ENCODE results near the gene COX4I1.
"Not testable (repeated sequence)": the region's sequence is repeated elsewhere in the genome, so short reads cannot be mapped to it uniquely, and the experiment has no call there.

COX4I1 gene

DNA sequence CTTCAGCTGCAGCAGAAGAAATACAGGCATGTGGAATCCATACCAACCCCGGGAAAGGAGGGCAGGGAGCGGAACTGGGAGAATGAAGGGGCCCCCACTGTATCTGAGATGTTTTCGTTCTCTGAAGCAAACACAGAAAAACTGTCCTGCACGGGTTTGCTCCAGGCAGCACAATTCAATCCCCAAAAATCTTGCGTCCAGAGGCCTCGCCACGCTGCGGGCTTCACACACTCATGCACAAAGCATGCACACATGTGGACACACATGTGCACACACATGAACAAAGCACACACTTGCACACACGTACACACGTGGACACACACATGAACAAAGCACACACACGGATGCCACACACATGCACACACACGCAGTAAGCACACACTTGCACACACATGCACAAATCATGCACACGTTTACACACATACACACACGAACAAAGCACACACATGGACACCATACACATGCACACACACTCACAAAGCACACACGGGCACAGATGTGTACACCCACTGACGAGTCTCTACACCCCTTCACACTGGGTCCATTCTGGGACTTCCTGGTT lies 27.3 kb downstream of the COX4I1 start:
- no peak for DNase-seq

DNA sequence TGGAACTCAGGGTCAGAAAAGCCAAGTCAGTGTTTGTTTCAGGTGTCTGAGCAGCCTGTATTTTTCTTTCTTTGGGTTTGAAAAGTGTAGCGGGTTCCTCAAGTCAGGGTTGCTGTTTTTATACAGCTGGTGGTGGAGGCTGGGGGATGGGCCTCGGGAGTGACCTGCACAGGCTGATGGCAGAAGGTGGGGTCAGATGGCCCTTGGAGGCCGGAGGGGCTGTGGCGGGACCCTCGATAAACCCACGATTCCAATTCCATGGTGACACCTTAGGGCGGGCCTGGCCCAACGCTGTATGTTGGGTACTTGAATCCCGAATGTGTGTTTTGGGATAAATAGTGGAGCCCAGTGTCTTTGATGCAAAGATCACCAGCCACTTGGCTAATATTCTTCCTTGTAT lies 28.7 kb downstream of the COX4I1 start:
- no peak for DNase-seq

DNA sequence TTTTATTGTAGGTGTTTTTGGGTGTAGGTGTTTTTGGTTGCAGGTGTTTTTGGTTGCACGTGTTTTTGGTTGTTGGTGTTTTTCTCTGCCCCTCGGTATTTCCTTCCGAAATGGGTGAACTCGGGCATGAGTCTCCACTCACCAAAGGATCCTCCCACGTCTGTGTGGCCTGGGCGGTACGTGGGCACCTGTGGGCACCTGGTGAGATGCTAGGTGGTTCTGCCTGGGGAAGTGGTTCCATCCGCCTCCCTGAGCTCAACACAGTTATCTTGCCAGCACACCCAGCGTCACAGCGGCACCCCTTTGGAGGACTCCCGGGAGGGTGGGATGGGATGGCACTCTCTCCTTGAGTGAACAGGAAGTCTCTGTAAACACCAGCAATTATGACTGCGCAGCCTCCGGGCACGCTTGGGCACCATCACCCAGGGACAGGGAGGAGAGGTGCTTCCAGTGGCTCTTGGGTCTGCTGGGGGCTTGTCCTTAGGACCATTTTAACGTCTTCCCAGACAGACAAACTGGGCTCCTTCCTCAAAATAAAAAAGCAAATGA lies 29.8 kb downstream of the COX4I1 start:
- DNase-seq = no peak

DNA sequence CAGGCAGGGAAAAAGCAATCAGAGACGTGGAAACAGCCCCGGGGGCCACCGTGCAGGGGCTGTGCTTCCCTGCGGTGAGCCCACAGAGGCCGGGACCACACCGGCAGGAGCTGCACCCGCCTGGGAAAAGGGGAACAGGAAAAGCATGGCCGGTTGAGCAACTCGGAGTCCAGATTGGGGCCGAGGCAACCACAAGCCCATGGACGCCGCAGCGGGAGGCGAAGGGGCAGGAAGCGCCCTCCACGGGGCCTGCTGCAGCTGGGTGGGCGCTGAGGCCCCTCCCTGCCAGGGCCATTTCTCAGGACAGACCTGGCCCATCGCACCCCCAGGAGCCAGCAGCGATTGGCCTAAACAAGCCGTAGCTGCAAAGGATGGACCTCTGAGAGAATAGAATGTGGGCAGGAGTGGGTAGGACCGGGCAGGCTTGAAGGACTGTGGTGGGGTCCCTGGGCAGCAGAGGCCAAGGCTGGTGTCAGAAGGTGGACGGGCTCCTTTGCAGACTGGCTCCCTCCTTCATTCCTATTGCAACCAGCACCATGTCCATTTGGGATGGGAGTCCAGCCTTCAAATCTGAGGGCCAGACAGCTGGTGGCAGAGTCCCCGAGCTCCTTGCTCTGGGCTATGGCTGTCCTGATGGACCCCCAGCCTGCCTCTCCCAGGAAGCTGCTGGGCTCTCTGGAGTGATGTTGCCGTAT lies 30.4 kb downstream of the COX4I1 start:
- no peak for DNase-seq

DNA sequence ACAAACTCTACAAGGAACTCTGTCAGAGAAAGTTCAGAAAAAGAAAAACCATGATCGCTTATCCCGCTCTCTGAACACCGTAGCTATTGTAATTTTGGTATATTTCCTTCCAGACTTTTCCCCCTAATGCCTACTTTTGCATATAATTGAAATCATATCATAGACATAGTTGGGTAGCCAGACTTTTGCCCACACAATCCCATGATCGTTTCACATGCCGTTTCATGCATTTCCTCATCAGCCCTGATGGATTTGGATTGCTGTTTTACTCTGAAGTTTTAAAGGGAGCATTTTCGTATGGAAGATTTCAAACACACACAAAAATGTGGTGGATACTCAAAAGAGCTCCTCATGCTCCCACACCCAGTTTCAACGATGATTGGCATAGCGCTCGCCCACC lies 31.3 kb downstream of the COX4I1 start:
- no peak for DNase-seq

DNA sequence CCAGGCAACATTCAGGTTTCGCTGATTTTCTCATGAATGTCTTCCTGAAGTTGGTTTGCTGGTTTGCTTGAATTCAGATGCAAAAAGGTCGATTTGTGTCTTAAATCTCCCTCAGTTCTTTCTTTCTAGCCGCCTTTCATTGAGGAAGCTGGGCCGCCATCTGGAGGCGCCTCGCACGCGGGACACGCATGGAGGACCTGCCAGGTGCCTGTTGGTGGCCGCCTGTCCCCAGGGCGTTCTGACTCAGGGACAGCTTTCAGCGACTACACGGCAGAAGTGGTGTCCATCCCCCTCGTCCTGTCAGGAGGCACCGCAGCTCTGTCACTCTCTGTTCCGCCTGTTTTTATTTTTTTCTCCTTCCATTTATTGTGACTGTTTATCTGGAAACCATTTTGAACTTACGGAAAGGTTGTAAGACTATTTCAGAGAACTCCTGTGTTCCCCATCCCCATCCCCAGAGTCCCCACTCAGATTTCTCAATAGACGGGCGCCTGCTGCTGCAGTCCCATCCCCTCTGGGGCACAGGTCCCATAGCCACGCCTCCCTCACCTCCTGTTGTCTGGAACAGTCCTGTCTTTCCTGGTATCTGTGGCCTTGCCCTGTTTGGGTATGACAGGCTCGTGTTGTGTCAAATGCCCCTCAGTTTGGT lies 33.2 kb downstream of the COX4I1 start:
- no peak for DNase-seq

DNA sequence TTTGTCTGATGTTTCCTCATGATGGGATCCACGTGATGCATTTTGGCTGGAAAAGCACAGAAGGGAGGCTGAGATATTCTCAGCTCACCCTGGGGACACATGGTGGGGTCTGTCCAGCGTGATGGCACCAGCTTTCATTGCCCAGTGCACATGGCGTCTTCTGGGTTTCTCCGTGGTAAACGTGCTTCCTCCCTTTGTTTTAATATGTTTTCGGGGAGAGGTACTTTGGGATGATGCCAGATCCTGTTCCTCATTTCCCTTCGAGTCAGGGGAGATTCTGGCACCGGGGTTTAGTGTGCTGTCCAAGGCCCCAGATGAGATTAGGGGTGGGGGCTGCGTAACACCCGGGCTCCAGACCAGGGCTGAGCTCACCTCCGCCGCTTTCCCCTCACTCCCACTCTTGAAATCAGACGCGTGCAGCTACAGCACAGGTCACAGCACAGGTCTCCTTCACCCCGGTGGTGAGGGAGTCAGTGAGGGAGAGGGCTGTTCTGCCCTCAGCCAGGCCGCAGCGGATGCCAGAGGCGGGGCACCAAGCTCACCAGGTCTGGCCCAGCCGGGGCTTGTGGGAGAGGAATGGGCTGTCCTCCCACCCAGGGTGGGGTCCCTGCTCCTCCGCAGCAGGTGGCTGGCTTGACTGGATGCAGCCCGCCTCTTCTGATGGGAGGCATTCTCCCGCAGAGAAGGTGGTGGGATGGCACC lies 33.9 kb downstream of the COX4I1 start:
- DNase-seq = no peak

DNA sequence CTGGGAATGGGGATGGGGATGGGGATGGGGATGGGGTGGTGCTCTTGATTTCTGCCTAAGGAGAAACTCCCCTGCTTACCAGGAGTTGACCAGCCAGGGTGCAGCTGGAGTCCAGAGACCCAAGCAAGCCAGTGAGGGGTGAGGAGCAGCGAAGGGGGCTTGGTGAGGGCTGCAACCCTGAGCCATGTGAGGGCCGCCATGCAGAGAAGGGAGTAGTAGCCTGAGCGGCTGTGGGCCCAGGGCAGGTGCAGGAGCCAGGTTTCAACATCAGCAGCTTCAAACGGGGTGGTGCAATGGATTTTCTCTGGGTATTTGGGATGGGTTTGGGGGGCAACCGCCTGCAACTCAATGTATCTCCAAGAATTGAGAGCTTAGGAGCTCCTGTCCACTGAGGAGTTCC lies 35.2 kb downstream of the COX4I1 start:
- no peak for DNase-seq

DNA sequence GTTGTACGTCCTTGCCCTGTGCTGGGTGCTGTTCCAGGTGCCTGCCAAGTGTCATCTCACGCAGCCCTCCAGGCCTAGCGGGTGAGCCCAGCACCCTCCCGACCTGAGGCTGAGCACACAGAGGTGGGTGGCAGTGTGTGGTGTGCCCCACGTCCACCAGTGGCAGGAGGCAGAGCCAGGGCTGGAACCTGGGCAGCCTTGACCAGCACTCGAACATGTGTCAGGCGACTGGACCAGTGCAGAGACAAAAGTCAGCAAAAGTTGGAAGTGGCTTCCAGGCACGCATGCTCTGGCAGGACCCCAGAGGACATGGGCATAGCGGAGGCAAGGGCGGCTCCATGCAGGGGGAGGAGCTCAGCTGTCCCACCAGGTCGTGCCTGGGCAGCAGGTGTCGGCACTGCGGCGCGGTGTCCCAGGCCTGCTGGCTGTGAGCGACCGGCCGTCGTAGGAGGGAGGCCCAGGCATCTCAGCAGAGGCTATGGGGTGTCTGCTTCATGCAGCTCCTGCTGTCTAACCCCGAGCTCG lies 35.8 kb downstream of the COX4I1 start:
- DNase-seq = no peak

DNA sequence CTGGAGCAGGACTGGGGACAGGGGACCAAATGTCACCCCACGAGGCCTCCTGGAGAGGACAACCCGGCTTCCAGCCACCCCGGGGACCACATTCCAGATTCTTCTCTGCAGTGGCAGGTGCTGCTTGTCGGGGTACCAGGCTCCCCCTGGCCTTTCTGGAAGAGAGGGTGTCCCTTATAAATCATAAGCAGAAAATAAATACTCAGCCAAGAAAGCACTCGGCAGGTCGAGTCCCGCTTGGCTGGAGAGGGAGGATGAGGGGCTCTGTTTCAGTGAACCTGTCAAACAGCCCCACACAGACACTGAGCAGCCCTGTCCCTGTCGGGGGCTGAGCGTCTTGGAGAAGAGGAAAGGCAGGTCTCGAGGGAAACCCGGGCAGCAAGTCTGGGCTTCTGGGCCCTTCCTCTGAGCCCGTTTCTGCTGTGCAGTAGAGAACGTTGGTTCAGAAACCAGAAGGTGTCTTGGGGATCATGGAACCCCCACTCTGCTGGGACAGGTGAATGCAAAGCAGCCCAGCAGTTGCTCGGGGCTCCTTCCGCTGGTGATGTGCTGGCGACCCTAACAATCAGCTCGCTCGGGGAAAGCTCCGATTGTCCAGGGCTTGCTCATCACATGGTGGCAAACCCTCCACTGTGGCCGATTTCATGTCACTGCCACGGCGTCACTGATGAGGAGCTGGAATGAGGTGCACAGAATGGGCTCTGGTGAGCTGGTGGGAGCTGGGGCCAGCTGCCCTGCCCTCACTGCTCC lies 36.6 kb downstream of the COX4I1 start:
- DNase-seq = no peak

DNA sequence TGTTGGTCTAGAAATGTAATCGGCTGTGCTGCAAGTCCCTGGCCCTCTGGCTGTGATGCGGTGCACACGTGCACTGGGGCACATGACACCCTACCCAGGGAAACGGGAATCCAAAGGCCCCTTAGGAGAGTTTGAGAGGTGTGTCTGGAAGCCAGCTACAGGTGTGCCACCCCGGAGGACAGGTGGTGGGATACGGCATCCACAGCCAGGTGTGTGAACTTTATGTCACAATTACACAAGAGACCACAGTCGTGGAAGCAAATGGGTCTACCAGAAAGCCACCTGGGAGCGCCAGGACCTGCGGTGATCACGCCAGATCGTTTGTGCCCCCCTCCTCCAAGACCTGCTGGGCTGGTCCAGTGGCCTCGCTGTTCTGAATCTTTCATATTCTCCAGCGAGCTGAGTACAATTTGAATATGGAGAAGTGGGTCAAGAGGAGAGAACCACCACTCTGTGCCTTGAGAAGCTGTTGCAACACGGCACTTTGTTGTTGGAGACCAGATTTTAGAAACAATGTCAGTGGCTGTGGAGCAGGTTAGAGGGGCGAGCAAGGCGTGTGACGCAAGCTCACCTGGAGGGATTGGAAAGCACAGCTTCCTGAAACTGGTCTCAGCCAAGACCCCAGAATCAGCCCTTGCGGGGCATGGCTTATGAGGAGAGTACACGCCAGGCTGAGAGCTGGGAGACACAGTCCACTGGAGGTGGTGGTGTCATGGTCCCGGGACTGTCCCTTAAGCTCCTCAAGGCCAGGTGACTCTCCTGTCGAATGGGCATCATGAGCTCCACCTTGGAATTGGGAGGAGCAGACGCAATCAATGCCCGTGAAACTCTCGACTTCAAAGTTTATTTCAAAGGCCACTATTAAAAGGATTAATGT lies 37.4 kb downstream of the COX4I1 start:
- DNase-seq = no peak

DNA sequence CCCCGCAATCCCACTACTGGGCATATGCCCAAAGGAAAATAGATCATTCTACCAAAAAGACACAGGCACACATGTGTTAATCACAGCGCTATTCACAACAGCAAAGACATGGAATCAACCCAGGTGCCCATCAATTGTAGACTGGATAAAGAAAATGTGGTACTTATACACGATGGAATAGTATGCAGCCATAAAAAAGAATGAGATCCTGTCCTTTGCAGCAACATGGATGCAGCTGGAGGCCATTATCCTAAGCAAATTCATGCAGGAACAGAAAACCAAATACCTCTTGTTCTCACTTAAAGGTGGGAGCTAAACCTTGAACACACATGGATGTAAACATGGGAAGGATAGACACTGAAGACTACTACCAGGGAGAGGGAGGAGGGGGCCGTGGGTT lies 38.2 kb downstream of the COX4I1 start:
- DNase-seq = not testable (repeated sequence)

DNA sequence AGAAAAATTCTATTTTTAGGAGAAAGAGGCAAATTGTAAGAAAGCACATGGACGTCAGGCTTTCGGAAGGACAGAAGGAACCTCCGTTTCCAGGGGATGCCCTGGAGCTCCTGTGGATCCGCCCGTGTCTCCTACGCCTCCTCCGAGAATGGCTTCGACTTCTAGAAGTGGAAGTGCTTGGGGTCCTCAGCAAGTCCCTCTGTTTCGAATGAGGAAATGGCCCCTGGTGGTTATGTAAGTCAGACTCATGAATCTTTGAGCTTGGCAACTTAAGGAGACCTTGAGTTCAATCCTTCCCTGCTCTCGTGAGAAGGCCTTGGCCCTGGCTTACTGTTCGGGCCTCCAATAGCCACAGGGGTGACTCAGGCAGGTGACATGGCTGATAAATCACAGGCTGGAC lies 38.9 kb downstream of the COX4I1 start:
- no peak for DNase-seq

DNA sequence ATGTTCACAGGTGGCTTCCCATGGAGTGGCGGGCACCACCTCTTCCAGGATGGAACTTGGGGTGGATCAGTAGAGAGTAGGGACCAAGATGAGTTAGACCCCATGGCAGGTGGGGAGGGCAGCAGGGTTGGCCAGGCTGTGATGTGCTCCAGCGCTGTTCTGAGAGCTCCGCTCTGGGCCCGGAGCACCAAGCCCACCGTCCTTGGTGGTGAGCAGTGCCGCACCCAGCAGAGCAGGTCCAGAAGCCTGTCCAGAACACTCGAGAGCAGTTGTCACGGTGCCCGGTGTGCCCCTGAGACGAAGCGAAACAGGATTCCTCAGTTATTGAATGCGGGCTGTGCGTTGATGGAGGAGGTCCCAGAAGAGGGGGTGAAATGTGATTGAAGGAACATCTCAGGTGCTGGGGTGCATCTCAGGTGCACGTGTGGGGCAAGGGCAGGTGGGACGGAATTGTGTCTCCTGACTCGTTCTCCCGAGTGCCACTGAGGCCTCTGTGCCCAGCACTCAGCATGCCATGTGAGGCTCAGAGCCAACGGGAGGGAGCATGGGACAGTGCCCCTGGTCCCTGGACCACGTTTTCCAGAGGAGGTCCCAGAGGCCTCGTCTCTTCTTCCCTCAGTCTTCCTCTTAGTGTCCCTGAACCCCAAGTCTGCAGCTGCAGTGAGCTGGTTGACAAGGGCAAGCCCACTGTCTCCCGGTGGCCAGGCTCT lies 39.5 kb downstream of the COX4I1 start:
- no peak for DNase-seq

DNA sequence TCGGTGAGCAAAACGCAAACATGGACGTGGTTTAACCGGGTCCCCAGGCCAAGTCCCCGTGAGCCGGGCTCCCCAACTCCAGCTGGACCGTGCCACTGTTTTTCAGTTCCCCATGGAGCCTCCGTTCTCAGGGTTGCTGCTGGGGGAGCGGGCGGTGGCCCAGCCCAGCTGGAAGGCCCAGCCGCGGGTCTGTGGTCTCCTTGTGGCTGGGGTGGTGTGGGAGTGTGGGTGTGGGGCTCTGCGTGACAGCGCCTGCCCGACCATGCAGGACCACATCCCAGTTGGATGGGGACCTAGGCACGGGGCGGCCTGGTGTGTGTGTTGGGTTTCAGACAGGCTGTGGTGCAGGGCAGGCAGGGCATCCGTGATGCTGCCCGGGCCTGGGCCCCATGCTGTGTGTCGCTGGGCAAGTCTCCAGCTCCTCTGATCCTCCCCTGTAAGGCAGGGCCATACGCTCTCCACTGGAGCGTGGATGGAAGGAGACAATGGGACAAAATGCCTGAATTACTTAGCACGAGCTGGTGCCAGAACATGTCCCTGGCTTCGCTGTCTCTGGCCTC lies 40.3 kb downstream of the COX4I1 start:
- DNase-seq = no peak

DNA sequence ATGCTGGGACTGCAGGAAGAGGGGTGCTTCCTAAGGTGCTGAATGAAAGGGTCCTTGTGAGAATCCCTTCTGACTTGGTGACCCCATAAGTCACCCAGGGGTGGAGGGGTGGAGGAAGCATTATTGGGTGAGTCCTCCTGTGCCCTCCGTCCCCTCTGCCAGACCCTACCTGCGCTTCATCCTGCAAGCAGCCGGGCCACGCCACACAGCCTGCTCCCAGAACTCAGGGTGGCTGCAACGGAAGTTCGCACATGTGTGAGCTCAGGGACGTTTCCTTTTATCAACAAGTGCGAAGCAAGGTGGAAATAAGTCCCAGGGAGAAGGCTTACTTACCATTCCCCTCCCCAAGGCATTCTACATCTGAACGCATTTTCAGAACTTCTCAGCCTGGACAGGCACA lies 40.9 kb downstream of the COX4I1 start:
- no peak for DNase-seq

DNA sequence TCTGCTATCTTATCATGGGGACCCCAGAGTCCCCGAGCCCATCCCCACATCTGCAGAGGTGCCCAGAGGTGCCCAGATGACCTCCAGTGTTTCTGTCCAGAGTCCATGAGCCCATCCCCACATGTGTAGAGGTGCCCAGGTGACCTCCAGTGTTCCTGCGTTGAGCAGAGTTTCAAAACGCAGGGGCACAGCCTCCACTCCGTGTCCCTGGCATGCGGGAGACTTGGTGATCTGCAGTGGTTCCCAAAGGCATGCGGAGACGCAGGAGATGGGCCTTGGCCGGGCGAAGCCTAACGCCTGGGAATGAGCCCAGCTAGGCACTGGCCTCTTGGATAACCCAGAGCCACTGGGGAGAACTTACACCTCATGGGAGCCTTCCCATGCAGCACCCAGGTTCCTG lies 41.3 kb downstream of the COX4I1 start:
- no peak for DNase-seq

DNA sequence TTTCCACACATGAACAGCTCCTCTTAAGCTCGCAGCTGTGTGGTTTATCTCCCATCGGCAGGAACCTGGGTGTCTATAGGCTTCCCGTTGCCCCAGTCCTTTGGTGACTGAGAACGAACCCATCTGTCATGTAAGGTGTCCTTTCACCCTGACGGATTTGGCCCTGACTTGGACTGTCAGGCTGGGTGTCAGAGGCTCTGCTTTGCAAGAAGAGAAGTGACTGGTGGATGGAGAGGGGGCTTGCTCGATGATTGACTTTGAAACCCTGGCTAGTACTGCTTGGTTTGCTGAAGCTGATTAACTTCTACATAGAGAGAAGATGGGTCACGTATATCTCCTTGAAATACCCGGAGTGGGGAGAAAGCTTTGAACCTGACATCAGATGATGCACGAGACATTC lies 42.9 kb downstream of the COX4I1 start:
- no peak for DNase-seq

DNA sequence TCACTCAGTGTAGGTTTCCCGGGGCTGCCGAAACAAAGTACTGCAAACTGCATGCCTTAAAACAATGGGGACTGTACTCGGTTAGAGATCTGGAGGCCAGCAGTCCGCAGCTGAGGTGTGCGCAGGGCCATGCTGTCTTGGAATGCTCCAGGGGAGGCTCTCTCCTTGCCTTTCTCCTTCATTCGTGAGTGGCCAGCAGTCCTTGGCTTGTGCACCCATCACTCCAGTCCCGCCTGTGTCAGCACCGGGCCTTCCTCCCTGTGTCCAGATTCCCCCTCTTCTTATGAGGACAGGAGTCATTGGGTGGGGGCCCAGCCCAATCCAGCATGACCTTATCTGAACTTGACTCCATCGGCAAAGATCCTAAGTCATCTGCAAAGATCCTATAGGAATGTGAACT lies 43.4 kb downstream of the COX4I1 start:
- DNase-seq = no peak

DNA sequence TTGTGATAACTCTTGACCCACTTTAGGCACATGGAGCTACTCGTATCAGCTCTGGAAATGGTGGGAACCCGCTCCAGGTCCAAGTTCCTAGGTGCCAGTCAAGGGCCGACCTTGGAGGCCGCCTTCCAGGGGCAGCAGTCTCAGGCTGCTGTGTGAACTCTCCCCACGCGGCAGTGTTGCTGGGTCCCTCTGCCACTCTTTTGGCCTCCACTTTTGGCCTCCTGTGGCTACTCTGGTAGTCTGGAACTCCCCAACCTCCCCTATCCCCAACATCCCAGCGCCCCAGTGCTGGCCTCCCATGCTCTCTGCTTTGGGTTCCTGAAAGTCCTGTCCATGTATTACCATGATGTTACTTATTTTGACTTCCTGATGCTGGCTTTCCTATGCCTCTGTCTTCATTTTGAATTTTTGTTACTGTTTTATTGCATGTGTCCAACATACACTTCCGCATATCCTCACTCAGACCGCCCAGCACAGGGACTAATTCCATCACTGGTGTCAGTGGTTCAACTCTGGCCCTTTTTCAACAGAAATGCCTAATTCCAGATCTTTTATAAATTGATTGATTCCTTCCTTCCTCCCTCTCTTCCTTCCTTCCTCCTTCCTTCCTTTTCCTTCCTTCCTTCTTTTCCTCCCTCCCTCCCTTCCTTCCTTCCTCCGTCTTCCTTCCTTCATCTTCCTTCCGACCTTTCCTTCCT lies 44.1 kb downstream of the COX4I1 start:
- no peak for DNase-seq

All from hematopoietic multipotent progenitor cell treated with erythropoietin and hydrocortisone succinate and interleukin-3 and kit ligand, for 8 days (in vitro differentiated cells).